Vagina (tissue), 2 donors: ENCODE results near the gene FFAR3.

ENCODE experiments used
- POLR2A ChIP-seq, 2 donors: fragments of 450-650 bp; IDR thresholded peaks; one replicate each; pipeline ENCODE4 v1.6.1; 2017; ENCODE audit warnings: antibody characterized with exemption in 2 of 2, mild to moderate bottlenecking in 2 of 2, moderate library complexity in 2 of 2
- POLR2AphosphoS5 ChIP-seq, 2 donors: sonication (generic); formaldehyde crosslinking; IDR thresholded peaks; one replicate each; pipeline ENCODE4 v1.9.0; 2017; ENCODE audit warnings: antibody characterized with exemption in 2 of 2, mild to moderate bottlenecking in 2 of 2, low read depth in 1 of 2; ENCODE audit not compliant: insufficient read depth in 1 of 2
- TF ChIP-seq, protein P1 (sequence below), 3 experiments: fragments of 450-650 bp in 2 of 3; fragments of 200-600 bp in 1 of 3; sonication (generic) in 1 of 3; IDR thresholded peaks; one replicate each; pipeline ENCODE4 v1.5.1; 2017 to 2019; ENCODE audit warnings: antibody characterized with exemption in 3 of 3, mild to moderate bottlenecking in 2 of 3, moderate library complexity in 2 of 3

DNA sequence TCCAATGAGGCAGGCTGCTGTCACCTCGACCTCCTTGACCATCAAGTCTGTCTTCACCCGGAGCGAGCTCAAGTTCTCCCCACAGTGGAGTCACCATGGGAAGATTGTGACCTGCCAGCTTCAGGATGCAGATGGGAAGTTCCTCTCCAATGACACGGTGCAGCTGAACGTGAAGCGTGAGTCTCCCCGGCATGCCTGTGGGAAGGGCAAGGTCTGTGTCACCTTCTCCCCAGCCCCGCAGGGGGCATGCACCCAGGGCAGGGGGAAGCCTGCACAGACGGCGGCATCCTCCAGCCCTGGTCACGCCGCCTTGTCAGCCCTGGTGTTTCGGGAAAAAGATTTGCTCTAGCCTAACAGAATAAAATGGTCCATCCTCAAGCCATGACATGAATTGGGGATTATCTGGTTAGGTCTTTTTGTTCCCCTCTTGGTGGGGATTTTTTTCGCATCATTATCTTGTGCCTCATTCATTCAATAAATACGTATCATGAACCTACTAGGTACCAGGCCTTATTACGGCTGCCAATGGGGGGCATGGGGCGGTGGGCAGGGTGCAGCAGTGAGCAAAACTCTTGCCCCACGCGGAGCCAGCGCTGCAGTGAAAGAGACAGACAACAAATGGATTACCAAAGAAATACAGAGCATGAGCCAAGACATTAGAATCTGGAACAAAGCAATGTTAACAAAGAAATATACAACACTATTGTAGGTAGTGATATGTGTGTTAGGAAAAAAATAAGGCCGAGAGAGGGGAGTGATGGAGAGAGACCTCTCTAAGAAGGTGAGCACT, 21.9 kb upstream of the FFAR3 start:
- TF ChIP-seq, protein P1, sequence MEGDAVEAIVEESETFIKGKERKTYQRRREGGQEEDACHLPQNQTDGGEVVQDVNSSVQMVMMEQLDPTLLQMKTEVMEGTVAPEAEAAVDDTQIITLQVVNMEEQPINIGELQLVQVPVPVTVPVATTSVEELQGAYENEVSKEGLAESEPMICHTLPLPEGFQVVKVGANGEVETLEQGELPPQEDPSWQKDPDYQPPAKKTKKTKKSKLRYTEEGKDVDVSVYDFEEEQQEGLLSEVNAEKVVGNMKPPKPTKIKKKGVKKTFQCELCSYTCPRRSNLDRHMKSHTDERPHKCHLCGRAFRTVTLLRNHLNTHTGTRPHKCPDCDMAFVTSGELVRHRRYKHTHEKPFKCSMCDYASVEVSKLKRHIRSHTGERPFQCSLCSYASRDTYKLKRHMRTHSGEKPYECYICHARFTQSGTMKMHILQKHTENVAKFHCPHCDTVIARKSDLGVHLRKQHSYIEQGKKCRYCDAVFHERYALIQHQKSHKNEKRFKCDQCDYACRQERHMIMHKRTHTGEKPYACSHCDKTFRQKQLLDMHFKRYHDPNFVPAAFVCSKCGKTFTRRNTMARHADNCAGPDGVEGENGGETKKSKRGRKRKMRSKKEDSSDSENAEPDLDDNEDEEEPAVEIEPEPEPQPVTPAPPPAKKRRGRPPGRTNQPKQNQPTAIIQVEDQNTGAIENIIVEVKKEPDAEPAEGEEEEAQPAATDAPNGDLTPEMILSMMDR (IDR thresholded peaks at IDR 0.05), result no peak
- TF ChIP-seq POLR2A (IDR thresholded peaks at IDR 0.05) (no peak), POLR2AphosphoS5 (IDR thresholded peaks at IDR 0.05; ENCODE audit: insufficient read depth in 1 of 2, low read depth in 1 of 2) (no peak)
